DOHH2 (cell line): Measurements from ENCODE around the gene TMEM181.

ENCODE experiments used
- H3F3A ChIP-seq: fragments of 200-600 bp; sonication (generic), shearing (Covaris generic); 2 replicates; pipeline ENCODE4 v1.6.0; 2016; ENCODE audit warnings: antibody characterized with exemption, mild to moderate bottlenecking; ENCODE audit not compliant: control insufficient read depth, insufficient read depth
- H3K27ac ChIP-seq: fragments of 200-600 bp; sonication (generic); 2 replicates; pipeline ENCODE4 v1.5.1; 2014; ENCODE audit warnings: low read depth, mild to moderate bottlenecking, low read length, moderate library complexity
- H3K27me3 ChIP-seq: fragments of 200-600 bp; sonication (generic); 2 replicates; pipeline ENCODE4 v1.6.1; 2014; ENCODE audit warnings: mild to moderate bottlenecking, low read length, mixed read lengths; ENCODE audit not compliant: control insufficient read depth
- H3K36me3 ChIP-seq: fragments of 200-600 bp; sonication (generic); 2 replicates; pipeline ENCODE4 v1.6.1; 2014; ENCODE audit warnings: mild to moderate bottlenecking, low read length, moderate library complexity, mixed read lengths; ENCODE audit not compliant: control insufficient read depth
- H3K4me1 ChIP-seq: fragments of 200-600 bp; sonication (generic); 2 replicates; pipeline ENCODE4 v1.6.1; 2014; ENCODE audit warnings: mild to moderate bottlenecking, low read length, mixed read lengths; ENCODE audit not compliant: control insufficient read depth
- H3K4me2 ChIP-seq: fragments of 200-600 bp; sonication (generic); 2 replicates; pipeline ENCODE4 v1.6.0; 2014; ENCODE audit warnings: mild to moderate bottlenecking, low read length, moderate library complexity
- H3K4me3 ChIP-seq: fragments of 200-600 bp; sonication (generic); 2 replicates; pipeline ENCODE4 v1.5.1; 2014; ENCODE audit warnings: mild to moderate bottlenecking, low read length, mixed read lengths
- H3K79me2 ChIP-seq: fragments of 200-600 bp; sonication (generic); 2 replicates; pipeline ENCODE4 v1.6.1; 2014; ENCODE audit warnings: mild to moderate bottlenecking, low read length, mixed read lengths; ENCODE audit not compliant: control insufficient read depth
- H3K9me2 ChIP-seq: fragments of 200-600 bp; sonication (generic); replicated peaks from 2 replicates; pipeline ENCODE4 v1.6.1; 2014; ENCODE audit warnings: mild to moderate bottlenecking, low read length, mixed read lengths; ENCODE audit not compliant: control insufficient read depth
- H3K9me3 ChIP-seq: fragments of 200-600 bp; sonication (generic); 2 replicates; pipeline ENCODE4 v1.6.1; 2014; ENCODE audit warnings: antibody characterized with exemption, low read length, mixed read lengths; ENCODE audit not compliant: control insufficient read depth, insufficient read depth
- H4K20me1 ChIP-seq: fragments of 200-600 bp; sonication (generic); 2 replicates; pipeline ENCODE4 v1.6.0; 2014; ENCODE audit warnings: low read depth, mild to moderate bottlenecking, antibody characterized with exemption, low read length, moderate library complexity; ENCODE audit not compliant: control insufficient read depth, insufficient read depth
- CTCF ChIP-seq: fragments of 200-600 bp; sonication (generic); IDR thresholded peaks from one replicate; pipeline ENCODE4 v1.5.1; 2014; ENCODE audit warnings: antibody characterized with exemption, mild to moderate bottlenecking, low read depth, low read length; ENCODE audit not compliant: poor library complexity, severe bottlenecking
- EZH2phosphoT487 ChIP-seq: fragments of 200-600 bp; sonication (generic); IDR thresholded peaks from 2 replicates; pipeline ENCODE4 v1.6.1; 2017; ENCODE audit warnings: borderline replicate concordance, mild to moderate bottlenecking, antibody characterized with exemption, low read length, moderate library complexity, mixed read lengths

The TMEM181 gene

GRCh38 chr6:158624684-158625682 lies 65.1 kb downstream of the TMEM181 start:
- Histone ChIP-seq H3K9me3 (no peaks in the 10 kb centered on the region), H3K36me3 (peaks cover 13% of the 10 kb centered on the region; the same call in 1 of the 2 replicates), H3K4me2 (no peak overlapping the region), H3K27ac (no peak overlapping the region), H3K79me2 (no peaks in the 10 kb centered on the region), H3K4me3 (no peak overlapping the region), H3F3A (no peaks in the 10 kb centered on the region), H3K27me3 (no peaks in the 10 kb centered on the region), H4K20me1 (no peaks in the 10 kb centered on the region), H3K9me2 (no peaks in the 10 kb centered on the region), H3K4me1 (no peaks in the 10 kb centered on the region)
- TF ChIP-seq CTCF (no peak), EZH2phosphoT487 (no peak)

GRCh38 chr6:158625881-158626305 lies 66.0 kb downstream of the TMEM181 start:
- H3K4me2 ChIP-seq, result no peak overlapping the region
- H3F3A ChIP-seq, result no peaks in the 10 kb centered on the region
- no peaks in the 10 kb centered on the region for H3K27me3 ChIP-seq
- H3K4me3 ChIP-seq, result no peak overlapping the region
- H3K79me2 ChIP-seq, result no peaks in the 10 kb centered on the region
- no peaks in the 10 kb centered on the region for H3K9me2 ChIP-seq
- TF ChIP-seq EZH2phosphoT487 (no peak), CTCF (no peak)
- H4K20me1 ChIP-seq, result no peaks in the 10 kb centered on the region
- no peak overlapping the region for H3K27ac ChIP-seq
- peaks cover 16% of the 10 kb centered on the region; the same call in 1 of the 2 replicates for H3K36me3 ChIP-seq
- H3K4me1 ChIP-seq, result no peaks in the 10 kb centered on the region
- H3K9me3 ChIP-seq, result no peaks in the 10 kb centered on the region

GRCh38 chr6:158626360-158627167 lies 66.7 kb downstream of the TMEM181 start:
- H3K9me2 ChIP-seq, result no peaks in the 10 kb centered on the region
- no peaks in the 10 kb centered on the region for H3K79me2 ChIP-seq
- H4K20me1 ChIP-seq, result no peaks in the 10 kb centered on the region
- peaks cover 18% of the 10 kb centered on the region; the same call in 1 of the 2 replicates for H3K36me3 ChIP-seq
- no peaks in the 10 kb centered on the region for H3K27me3 ChIP-seq
- H3K27ac ChIP-seq, result no peak overlapping the region
- H3F3A ChIP-seq, result no peaks in the 10 kb centered on the region
- no peak for TF ChIP-seq CTCF
- TF ChIP-seq EZH2phosphoT487, result no peak
- H3K4me2 ChIP-seq, result no peak overlapping the region
- H3K9me3 ChIP-seq, result no peaks in the 10 kb centered on the region
- no peaks in the 10 kb centered on the region for H3K4me1 ChIP-seq
- H3K4me3 ChIP-seq, result no peak overlapping the region
